HG03135 (cell line): ENCODE results near the gene TMEM119.

Experiments used
- ATAC-seq: cut with Tn5 transposase; IDR thresholded peaks from one replicate; pipeline ENCODE4 v1.9.1; 2021; ENCODE audit warnings: mild to moderate bottlenecking, moderate library complexity; ENCODE audit not compliant: unreplicated experiment

Gene TMEM119, protein sequence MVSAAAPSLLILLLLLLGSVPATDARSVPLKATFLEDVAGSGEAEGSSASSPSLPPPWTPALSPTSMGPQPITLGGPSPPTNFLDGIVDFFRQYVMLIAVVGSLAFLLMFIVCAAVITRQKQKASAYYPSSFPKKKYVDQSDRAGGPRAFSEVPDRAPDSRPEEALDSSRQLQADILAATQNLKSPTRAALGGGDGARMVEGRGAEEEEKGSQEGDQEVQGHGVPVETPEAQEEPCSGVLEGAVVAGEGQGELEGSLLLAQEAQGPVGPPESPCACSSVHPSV

GRCh38 chr12:108597559-108598471, at the start of gene TMEM119:
Gene TMEM119 (minus strand): TSS chr12:108598084. CDS start chr12:108592383, 5,701 bp downstream.
- ATAC-seq: no peak

GRCh38 chr12:108646600-108647579, 49.0 kb upstream of the TMEM119 start:
- ATAC-seq: no peak

GRCh38 chr12:108645686-108646599, 48.1 kb upstream of the TMEM119 start:
- ATAC-seq: no peak

- no peak for ATAC-seq
These were observed 46.9 kb upstream of the TMEM119 start for GRCh38 chr12:108644811-108645120.

- no peak for ATAC-seq
These were observed 46.3 kb upstream of the TMEM119 start for GRCh38 chr12:108643941-108644810.

DNA sequence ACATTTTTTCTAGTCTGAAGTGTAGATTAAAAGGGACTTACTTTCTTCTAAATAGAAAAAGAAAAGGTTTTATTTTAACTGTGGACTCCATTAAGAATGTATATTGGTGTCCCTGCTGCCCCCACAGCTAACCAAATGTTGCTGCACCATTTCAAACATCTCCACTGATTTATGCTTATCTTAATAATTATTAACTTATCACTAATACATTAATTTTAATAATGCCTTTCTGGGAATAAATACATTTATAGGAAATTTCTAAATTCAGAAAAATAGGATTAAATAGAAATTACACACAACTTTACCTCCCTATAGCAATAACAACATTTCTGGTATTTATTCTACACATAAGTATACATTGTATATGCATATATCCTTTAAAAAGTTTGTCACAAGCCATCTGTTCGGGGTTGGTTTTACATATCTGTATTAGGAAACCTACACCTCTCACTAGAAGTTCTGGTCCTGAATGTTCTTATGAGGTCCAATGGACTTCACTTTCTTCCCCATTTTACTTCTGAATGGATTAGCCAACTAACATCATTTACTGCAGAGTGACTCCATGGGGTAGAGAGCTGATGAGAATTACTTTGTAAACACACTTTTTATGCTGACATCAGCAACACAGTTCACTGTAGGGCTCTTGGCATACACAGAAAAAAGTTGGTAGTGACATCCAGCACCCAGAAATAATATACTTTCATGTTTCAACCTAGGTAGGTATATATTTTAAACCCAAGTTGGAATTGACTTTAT, 45.2 kb upstream of the TMEM119 start:
- ATAC-seq: no peak

GRCh38 chr12:108642269-108642870, 44.5 kb upstream of the TMEM119 start:
- no peak for ATAC-seq

DNA sequence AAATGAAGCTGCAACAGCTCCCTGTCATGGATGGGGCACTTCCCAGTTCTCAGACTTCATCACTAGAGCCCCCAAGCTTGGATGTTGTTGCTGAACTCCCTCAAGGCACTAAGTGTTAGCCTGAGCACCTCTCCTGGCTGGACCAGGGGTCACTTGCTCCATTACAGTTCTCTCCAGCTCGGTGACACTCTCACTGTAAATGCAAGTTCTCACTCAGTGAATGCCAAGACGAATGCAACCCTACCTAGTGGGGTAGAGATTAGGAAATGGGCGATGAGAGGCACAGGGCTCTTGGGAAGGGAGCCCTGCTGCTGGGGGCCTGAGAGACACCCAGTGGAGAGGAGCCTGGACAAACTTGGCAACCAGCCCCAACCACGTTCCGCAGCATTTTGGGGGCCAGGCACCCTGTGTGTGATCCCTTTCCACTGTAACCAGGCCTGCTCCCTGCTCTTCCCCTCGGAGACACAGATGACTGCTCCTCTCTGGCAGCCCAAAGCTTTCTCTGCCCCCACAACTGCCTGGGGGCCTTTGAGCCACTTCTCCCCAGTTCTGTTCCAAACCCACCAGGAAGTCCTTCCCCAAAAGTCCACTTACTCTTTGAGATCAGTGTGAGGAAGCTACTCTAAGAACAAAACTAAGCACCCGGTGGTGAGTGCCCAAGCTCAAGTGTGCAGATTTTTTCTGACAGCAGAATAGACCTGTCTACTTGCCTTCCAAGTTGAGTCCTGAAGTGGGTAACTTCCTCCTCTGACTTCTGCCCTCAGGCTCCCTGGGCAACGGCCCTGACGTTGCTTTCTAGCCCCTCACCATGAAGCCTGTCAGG, 43.8 kb upstream of the TMEM119 start:
- ATAC-seq: no peak

DNA sequence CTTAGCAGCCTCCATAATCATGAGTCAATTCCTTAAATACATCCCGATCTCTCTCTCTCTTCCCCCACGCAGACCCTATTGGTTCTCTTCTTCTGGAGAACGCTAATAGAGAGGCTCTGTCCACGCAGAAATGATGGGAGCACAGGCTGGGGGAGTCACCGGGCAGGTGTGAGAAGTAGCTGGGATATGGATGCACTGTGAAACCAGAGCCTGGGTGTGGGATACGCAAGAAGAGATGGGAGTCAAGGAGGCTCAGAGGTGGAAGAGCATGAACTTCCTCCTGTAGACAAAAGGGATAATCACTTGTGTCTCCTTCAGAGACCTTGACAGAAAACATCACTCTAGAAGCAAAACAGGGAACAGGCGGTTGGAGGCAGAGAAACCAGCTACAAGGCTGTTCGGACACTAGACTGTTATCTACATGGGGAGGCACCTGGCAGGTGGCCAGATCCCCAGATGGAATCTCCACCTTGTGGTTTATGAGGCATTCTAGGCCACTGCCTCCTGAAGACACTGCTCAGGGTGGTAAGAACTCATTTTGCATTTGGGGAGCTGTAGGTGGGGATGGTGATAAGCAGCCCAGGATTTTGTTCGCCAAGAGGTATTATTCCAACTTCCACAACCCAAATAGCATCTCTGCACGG, 43.0 kb upstream of the TMEM119 start:
- ATAC-seq: no peak

DNA sequence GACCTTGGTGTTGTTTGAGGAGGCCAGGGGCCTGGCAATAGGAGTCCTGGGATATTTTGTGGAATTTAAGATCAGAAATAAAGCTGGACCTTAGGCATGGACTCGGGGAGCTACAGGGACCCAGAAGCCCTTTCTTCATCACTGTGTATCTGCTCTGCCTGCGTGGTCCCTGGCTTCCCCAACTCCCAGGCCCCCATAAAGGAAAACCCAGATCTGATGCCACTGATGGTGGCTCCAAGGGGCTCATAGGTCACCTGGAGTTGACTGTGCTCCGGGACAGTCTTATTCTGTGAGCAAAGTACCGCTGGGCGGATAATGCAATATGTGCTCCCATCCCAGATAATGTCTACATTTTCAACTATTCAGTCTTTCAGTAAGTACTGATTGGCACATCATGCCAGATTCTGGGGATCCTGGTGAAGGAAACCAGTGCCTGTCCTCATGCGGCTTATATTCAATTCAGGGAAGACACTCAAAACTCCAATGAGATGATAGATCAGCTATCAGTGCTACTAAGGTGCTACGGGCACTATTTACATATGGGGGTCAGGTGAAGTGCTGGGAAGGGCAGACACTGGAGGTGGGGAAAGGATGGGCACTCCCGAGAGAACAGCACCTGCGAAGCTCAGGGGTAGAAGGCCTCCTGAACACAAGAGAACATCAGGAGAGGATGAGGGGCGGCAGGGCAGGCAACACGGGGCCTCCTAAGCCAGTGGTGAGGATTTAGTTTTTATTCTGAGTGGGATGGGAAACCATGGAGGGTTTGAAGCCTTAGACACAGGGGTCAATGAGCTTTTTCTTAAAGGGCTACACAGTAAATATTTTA, 41.3 kb upstream of the TMEM119 start:
- no peak for ATAC-seq

DNA sequence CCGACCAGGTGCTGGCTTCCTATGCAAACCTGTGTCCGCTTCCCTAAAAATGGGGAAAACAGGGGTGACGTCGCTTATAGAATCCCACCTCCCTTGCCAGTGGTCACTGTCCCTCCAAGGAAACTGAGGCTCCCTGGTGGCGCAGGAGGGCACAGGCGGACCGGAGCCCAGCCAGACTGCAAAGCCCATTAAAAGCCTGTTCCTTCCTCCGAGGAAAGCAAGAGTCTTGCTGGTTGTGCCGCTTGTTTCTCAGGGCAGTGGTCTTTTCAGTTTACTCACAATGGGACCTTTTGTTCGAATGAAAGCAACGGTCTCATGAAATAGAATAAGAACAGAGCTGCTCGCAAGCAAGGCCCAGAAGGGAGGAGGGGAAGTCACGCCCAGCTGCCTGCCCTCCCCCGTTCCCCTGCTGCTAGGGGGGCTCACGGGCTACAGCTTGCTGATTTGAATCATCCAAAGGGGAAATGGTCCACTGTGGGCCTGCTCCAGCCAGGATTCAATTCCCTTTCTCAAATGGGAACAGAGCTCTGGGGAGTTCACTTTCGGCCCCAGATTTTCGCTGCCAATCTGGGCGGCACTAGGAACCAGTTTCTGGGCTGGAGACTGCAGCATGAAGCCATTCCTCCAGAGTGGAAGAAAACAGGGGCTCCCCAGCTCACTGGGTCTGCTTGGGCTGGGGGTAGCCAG, 40.4 kb upstream of the TMEM119 start:
- ATAC-seq: no peak

- ATAC-seq: no peak
These were observed 39.5 kb upstream of the TMEM119 start for GRCh38 chr12:108637222-108637971.

GRCh38 chr12:108635997-108636808, 38.3 kb upstream of the TMEM119 start:
- no peak for ATAC-seq
